Measurements from ENCODE around the gene FYTTD1. TPM values are rescaled to one million over a fixed set of nuclear protein-coding genes. Genes with fewer than 3 reads are reported as not detected.

FYTTD1 gene
- total RNA-seq, 4 donors from 2014 or later: 34.2 to 46.2 (median 40.3) TPM

DNA sequence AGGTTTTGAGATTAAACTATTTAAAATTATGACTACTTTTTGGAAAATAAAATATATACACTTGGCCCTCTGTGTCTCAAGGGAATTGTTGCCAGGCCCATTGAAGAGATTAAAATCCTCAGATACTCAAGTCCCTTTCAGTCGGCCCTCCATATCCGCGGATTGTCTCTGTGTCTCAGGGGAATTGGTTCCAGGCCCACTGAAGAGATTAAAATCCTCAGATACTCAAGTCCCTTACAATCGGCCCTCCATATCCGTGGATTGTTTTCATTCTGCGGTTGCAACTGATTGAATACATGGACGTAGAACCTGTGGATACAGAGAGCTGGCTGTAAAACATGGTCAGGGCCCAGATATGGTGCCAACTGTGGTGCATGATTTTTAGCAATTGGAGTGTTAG lies 25.6 kb downstream of the FYTTD1 start:
- Histone ChIP-seq H3K36me3 (peaks cover 47 to 73% of the 10 kb centered on the region in 2 donors), H3K4me3 (replicated peaks in 1 of 3) (no peak overlapping the region), H3K27me3 (no peaks in the 10 kb centered on the region), H3K4me1 (no peaks in the 10 kb centered on the region), H3K27ac (no peak overlapping the region), H3K9me3 (no peaks in the 10 kb centered on the region)
- TF ChIP-seq, protein P1, sequence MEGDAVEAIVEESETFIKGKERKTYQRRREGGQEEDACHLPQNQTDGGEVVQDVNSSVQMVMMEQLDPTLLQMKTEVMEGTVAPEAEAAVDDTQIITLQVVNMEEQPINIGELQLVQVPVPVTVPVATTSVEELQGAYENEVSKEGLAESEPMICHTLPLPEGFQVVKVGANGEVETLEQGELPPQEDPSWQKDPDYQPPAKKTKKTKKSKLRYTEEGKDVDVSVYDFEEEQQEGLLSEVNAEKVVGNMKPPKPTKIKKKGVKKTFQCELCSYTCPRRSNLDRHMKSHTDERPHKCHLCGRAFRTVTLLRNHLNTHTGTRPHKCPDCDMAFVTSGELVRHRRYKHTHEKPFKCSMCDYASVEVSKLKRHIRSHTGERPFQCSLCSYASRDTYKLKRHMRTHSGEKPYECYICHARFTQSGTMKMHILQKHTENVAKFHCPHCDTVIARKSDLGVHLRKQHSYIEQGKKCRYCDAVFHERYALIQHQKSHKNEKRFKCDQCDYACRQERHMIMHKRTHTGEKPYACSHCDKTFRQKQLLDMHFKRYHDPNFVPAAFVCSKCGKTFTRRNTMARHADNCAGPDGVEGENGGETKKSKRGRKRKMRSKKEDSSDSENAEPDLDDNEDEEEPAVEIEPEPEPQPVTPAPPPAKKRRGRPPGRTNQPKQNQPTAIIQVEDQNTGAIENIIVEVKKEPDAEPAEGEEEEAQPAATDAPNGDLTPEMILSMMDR (IDR thresholded peaks at IDR 0.05): no peak
- no peak for TF ChIP-seq POLR2A (IDR thresholded peaks at IDR 0.05)
- 77 to 82% methylated on average over 7 of the region's 7 CpGs for WGBS, 2 donors
- DNase-seq: no peak
- intact Hi-C loops (cut with DNase I): no loop called here

DNA sequence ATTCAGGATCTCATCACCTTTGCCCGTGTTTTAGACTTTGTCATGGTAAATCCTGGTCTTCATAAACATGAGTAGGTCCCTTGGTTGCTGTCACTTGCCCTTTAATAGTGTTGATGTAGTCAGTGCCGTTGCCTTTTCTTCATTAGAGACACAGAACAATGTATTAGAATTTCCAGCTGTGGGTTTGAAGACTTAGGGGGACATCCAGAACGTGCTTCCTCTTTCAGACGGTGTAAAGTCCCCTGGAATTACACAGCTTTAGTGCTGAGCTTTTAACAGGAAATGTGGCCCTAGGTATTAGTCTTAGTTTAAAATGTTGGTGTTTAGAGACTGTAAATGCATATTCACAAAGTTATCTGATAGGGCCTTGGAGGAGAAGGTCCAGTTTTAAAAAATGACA lies 32.5 kb downstream of the FYTTD1 start:
- 80 to 85% methylated on average over 4 of the region's 4 CpGs for WGBS, 2 donors

DNA sequence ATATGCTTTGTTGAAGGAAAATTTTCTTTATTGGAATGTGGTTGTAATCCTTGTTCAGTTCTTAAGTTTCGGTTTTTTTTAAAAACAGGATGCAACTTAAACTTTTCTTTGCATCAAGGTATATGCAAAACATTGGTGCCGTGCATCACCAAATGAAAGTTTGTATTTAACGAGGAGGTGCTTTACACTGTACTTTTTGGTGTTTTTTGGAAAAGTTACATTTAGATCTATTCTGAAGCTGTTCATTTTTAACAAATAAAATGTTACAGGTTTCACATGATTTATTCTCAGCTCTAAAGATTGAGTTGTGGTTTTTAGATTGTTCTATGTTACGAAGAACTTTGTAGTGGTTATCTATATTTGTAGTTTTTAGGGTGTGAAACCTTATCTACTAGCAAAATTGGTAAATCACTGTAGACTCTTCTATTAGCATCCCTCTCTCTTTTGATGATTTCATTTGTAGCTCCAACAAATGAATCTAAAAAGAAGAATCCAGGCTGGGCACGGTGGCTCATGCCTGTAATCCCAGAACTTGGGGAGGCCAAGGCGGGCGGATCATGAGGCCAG lies 34.4 kb downstream of the FYTTD1 start:
- Histone ChIP-seq H3K27ac (no peak overlapping the region), H3K36me3 (peaks cover 0 to 18% of the 10 kb centered on the region in 2 donors), H3K4me1 (no peaks in the 10 kb centered on the region), H3K9me3 (no peaks in the 10 kb centered on the region), H3K4me3 (replicated peaks in 1 of 3) (no peak overlapping the region), H3K27me3 (no peaks in the 10 kb centered on the region)
- TF ChIP-seq, protein P1 (IDR thresholded peaks at IDR 0.05): no peak
- TF ChIP-seq POLR2A (IDR thresholded peaks at IDR 0.05): no peak
- intact Hi-C loops (cut with DNase I): no loop called here
- 96 to 97% methylated on average over 7 of the region's 7 CpGs for WGBS, 2 donors
- no peak for DNase-seq

More for the DNA sequence above, 32.5 kb downstream of the FYTTD1 start:
- TF ChIP-seq, protein P1 (IDR thresholded peaks at IDR 0.05): no peak
- TF ChIP-seq POLR2A (IDR thresholded peaks at IDR 0.05): no peak
- no peak overlapping the region for H3K4me3 ChIP-seq (replicated peaks in 1 of 3)
- no peak for DNase-seq
- H3K36me3 ChIP-seq: peaks cover 15 to 37% of the 10 kb centered on the region in 2 donors
- H3K9me3 ChIP-seq: no peaks in the 10 kb centered on the region
- no peaks in the 10 kb centered on the region for H3K4me1 ChIP-seq
- intact Hi-C loops (cut with DNase I): no loop called here
- H3K27ac ChIP-seq: no peak overlapping the region
- H3K27me3 ChIP-seq: no peaks in the 10 kb centered on the region

DNA sequence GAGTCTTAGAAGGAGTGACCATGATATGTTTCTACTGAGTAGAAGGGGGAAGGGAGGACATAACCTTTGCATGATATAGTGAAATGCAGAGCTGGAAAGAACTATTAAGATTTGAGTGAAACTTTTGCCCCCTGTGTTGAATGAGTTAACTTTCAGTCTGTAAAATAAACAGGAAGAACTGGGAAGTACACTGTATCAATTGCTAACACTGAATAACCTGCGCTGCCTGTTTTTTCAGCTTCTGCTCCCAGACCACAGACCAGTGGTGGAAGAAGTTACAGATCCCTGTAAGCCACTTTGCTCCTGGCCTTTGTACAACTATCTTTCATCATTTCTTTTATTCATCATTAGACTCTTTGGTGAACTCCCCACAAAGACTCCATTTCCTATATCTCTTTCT lies 37.7 kb downstream of the FYTTD1 start:
- Histone ChIP-seq H3K27me3 (no peaks in the 10 kb centered on the region), H3K36me3 (peaks cover 0 to 3% of the 10 kb centered on the region in 2 donors), H3K4me1 (no peaks in the 10 kb centered on the region), H3K9me3 (no peaks in the 10 kb centered on the region), H3K4me3 (replicated peaks in 1 of 3) (no peak overlapping the region), H3K27ac (no peak overlapping the region)
- no peak for DNase-seq
- 18 to 47% methylated on average over 1 of the region's 1 CpG for WGBS, 2 donors
- intact Hi-C loops (cut with DNase I): no loop called here
- TF ChIP-seq, protein P1 (IDR thresholded peaks at IDR 0.05): no peak
- no peak for TF ChIP-seq POLR2A (IDR thresholded peaks at IDR 0.05)

DNA sequence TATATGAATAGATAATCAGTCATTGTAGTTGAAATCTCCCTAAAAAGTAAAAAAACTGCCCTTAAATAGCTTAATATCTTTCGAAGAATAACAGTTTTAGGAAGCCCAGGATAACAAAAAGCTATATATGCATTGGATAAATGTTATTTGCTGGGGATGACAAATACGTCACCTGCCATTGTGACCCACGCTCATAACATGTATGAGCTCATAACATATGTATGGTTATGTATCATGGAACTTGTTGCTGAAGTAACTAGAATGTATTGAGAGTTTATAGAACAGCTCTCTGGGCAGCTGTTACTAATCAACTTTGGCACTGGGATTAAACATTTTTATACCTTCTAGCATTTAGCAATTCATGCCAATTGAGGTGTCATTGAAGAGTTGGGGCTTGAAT lies 39.6 kb downstream of the FYTTD1 start:
- DNase-seq: no peak
- Histone ChIP-seq H3K9me3 (no peaks in the 10 kb centered on the region), H3K4me1 (peaks cover 0 to 9% of the 10 kb centered on the region in 2 donors), H3K36me3 (no peaks in the 10 kb centered on the region), H3K27ac (no peak overlapping the region), H3K27me3 (no peaks in the 10 kb centered on the region), H3K4me3 (replicated peaks in 1 of 3) (no peak overlapping the region)
- TF ChIP-seq, protein P1 (IDR thresholded peaks at IDR 0.05): no peak
- TF ChIP-seq POLR2A (IDR thresholded peaks at IDR 0.05): no peak
- 93% methylated on average over 3 of the region's 3 CpGs for WGBS, 2 donors
- intact Hi-C loops (cut with DNase I): no loop called here

Data from thyroid gland (tissue), 4 donors.